WTC11 (cell line): Measurements from ENCODE around the gene SKOR2. TPM values are rescaled to one million over a fixed set of nuclear protein-coding genes. Genes with fewer than 3 reads are reported as not detected.

Experiments used
- ATAC-seq: fragments of 200-7000 bp; cut with Tn5 transposase; 2 replicates; pipeline ENCODE4 v1.10.0; 2021; ENCODE audit warnings: mild to moderate bottlenecking, moderate library complexity
- CTCF ChIA-PET: fragments of 300-600 bp; sonication (Branson Sonifier 250); formaldehyde crosslinking; loops from one replicate; lab custom pipeline; 2021; ENCODE audit warnings: antibody characterized with exemption; lab: Charles Lee
- POLR2A ChIA-PET: fragments of 350-600 bp; sonication (Branson Sonifier 250); formaldehyde crosslinking; loops from one replicate; lab custom pipeline; 2021; ENCODE audit warnings: antibody characterized with exemption; lab: Charles Lee
- DNase-seq: peaks from one replicate; pipeline ENCODE4 v3.0.0; 2021; ENCODE audit warnings: low spot score
- H3K27ac Mint-ChIP-seq: 2 replicates; pipeline ENCODE4 v1.8.0; 2021; ENCODE audit warnings: mixed read lengths
- H3K27me3 Mint-ChIP-seq: 2 replicates; pipeline ENCODE4 v1.8.0; 2021; ENCODE audit warnings: low read depth, mild to moderate bottlenecking, moderate library complexity, mixed read lengths
- H3K36me3 Mint-ChIP-seq: 2 replicates; pipeline ENCODE4 v1.8.0; 2021; ENCODE audit warnings: mixed read lengths
- H3K4me1 Mint-ChIP-seq: 2 replicates; pipeline ENCODE4 v1.8.0; 2022; ENCODE audit warnings: mixed read lengths
- H3K4me3 Mint-ChIP-seq: 2 replicates; pipeline ENCODE4 v1.8.0; 2021; ENCODE audit warnings: mild to moderate bottlenecking, moderate library complexity, mixed read lengths
- H3K9me3 Mint-ChIP-seq: 2 replicates; pipeline ENCODE4 v1.8.0; 2021; ENCODE audit warnings: mixed read lengths
- CREM ChIP-seq: sonication (generic); formaldehyde crosslinking; IDR thresholded peaks from 2 replicates; pipeline ENCODE4 v1.8.1; 2022; ENCODE audit warnings: mild to moderate bottlenecking, missing genetic modification reagents, moderate library complexity
- E2F4 ChIP-seq: sonication (generic); formaldehyde crosslinking; IDR thresholded peaks from 2 replicates; pipeline ENCODE4 v1.8.1; 2022; ENCODE audit warnings: low read depth, mild to moderate bottlenecking, moderate library complexity, missing genetic modification reagents, borderline replicate concordance
- FOXK1 ChIP-seq: sonication (generic); formaldehyde crosslinking; IDR thresholded peaks from 2 replicates; pipeline ENCODE4 v1.8.0; 2022; ENCODE audit warnings: mild to moderate bottlenecking, moderate library complexity, missing genetic modification reagents
- GABPB1 ChIP-seq: sonication (generic); formaldehyde crosslinking; IDR thresholded peaks from 2 replicates; pipeline ENCODE4 v1.8.1; 2023; ENCODE audit warnings: mild to moderate bottlenecking, missing genetic modification reagents
- HMGA2 ChIP-seq: fragments of 250-450 bp; sonication (Bioruptor Pico); IDR thresholded peaks from 2 replicates; pipeline ENCODE4 v1.4.0; 2021; ENCODE audit warnings: mild to moderate bottlenecking, moderate library complexity
- HMGXB4 ChIP-seq: sonication (generic); formaldehyde crosslinking; IDR thresholded peaks from 2 replicates; pipeline ENCODE4 v1.8.1; 2023; ENCODE audit warnings: mild to moderate bottlenecking, moderate library complexity, missing genetic modification reagents
- JAZF1 ChIP-seq: fragments of 250-450 bp; sonication (Bioruptor Pico); IDR thresholded peaks from 2 replicates; pipeline ENCODE4 v1.9.0; 2021; ENCODE audit warnings: moderate library complexity, mild to moderate bottlenecking, inconsistent platforms
- MXD4 ChIP-seq: fragments of 250-450 bp; sonication (Bioruptor Pico); IDR thresholded peaks from 2 replicates; pipeline ENCODE4 v1.8.0; 2021; ENCODE audit warnings: mild to moderate bottlenecking, moderate library complexity, borderline replicate concordance
- NFYB ChIP-seq: sonication (generic); formaldehyde crosslinking; conservative IDR thresholded peaks from 2 replicates; pipeline ENCODE4 v1.8.0; 2022; ENCODE audit warnings: low read depth, missing genetic modification reagents
- PREB ChIP-seq: sonication (generic); formaldehyde crosslinking; IDR thresholded peaks from 2 replicates; pipeline ENCODE4 v1.8.1; 2022; ENCODE audit warnings: mild to moderate bottlenecking, missing genetic modification reagents, moderate library complexity, borderline replicate concordance
- RELA ChIP-seq: sonication (generic); formaldehyde crosslinking; IDR thresholded peaks from 2 replicates; pipeline ENCODE4 v1.8.1; 2022; ENCODE audit warnings: missing genetic modification reagents, mild to moderate bottlenecking, borderline replicate concordance
- ZNF263 ChIP-seq: sonication (generic); formaldehyde crosslinking; IDR thresholded peaks from 2 replicates; pipeline ENCODE4 v1.8.1; 2022; ENCODE audit warnings: low read depth, mild to moderate bottlenecking, moderate library complexity, missing genetic modification reagents
- ZNF416 ChIP-seq: fragments of 250-450 bp; sonication (Bioruptor Pico); IDR thresholded peaks from 2 replicates; pipeline ENCODE4 v1.9.0; 2021; ENCODE audit warnings: mild to moderate bottlenecking, inconsistent platforms
- ZNF425 ChIP-seq: fragments of 250-450 bp; sonication (Bioruptor Pico); conservative IDR thresholded peaks from 2 replicates; pipeline ENCODE4 v1.9.0; 2021; ENCODE audit warnings: mild to moderate bottlenecking
- total RNA-seq: library from RNA; stranded (reverse); gene quantifications from 3 replicates; pipeline ENCODE4 v1.2.3, GENCODE V29; 2021
- TF ChIP-seq, protein P1 (sequence below): sonication (generic); formaldehyde crosslinking; IDR thresholded peaks from 2 replicates; pipeline ENCODE4 v1.8.0; 2023; ENCODE audit warnings: missing genetic modification reagents
- TF ChIP-seq, protein P2 (sequence below): sonication (generic); formaldehyde crosslinking; conservative IDR thresholded peaks from 2 replicates; pipeline ENCODE4 v1.8.1; 2023; ENCODE audit warnings: mild to moderate bottlenecking, low read depth, missing genetic modification reagents, moderate library complexity
- TF ChIP-seq, protein P3 (sequence below): fragments of 250-450 bp; sonication (Bioruptor Pico); IDR thresholded peaks from 2 replicates; pipeline ENCODE4 v1.9.0; 2021; ENCODE audit warnings: moderate library complexity, mild to moderate bottlenecking, inconsistent platforms, borderline replicate concordance

The SKOR2 gene
- total RNA-seq, 1 experiment from 2014 or later = 1.3 TPM

GRCh38 chr18:47285456-47285855, 34.0 kb upstream of the SKOR2 start:
- TF ChIP-seq PREB (no peak), CREM (CRISPR knock-in tag) (no peak), FOXK1 (no peak), ZNF416 (CRISPR knock-in tag) (no peak), HMGXB4 (no peak), JAZF1 (no peak), NFYB (CRISPR knock-in tag) (no peak), GABPB1 (CRISPR knock-in tag) (no peak), ZNF425 (CRISPR knock-in tag) (no peak), HMGA2 (no peak), RELA (no peak), MXD4 (CRISPR knock-in tag) (no peak), E2F4 (CRISPR knock-in tag) (no peak), ZNF263 (no peak)
- TF ChIP-seq, protein P1, sequence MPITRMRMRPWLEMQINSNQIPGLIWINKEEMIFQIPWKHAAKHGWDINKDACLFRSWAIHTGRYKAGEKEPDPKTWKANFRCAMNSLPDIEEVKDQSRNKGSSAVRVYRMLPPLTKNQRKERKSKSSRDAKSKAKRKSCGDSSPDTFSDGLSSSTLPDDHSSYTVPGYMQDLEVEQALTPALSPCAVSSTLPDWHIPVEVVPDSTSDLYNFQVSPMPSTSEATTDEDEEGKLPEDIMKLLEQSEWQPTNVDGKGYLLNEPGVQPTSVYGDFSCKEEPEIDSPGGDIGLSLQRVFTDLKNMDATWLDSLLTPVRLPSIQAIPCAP (CRISPR knock-in tag) = no peak
- TF ChIP-seq, protein P2, sequence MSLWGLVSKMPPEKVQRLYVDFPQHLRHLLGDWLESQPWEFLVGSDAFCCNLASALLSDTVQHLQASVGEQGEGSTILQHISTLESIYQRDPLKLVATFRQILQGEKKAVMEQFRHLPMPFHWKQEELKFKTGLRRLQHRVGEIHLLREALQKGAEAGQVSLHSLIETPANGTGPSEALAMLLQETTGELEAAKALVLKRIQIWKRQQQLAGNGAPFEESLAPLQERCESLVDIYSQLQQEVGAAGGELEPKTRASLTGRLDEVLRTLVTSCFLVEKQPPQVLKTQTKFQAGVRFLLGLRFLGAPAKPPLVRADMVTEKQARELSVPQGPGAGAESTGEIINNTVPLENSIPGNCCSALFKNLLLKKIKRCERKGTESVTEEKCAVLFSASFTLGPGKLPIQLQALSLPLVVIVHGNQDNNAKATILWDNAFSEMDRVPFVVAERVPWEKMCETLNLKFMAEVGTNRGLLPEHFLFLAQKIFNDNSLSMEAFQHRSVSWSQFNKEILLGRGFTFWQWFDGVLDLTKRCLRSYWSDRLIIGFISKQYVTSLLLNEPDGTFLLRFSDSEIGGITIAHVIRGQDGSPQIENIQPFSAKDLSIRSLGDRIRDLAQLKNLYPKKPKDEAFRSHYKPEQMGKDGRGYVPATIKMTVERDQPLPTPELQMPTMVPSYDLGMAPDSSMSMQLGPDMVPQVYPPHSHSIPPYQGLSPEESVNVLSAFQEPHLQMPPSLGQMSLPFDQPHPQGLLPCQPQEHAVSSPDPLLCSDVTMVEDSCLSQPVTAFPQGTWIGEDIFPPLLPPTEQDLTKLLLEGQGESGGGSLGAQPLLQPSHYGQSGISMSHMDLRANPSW (CRISPR knock-in tag) = no peak
- TF ChIP-seq, protein P3, sequence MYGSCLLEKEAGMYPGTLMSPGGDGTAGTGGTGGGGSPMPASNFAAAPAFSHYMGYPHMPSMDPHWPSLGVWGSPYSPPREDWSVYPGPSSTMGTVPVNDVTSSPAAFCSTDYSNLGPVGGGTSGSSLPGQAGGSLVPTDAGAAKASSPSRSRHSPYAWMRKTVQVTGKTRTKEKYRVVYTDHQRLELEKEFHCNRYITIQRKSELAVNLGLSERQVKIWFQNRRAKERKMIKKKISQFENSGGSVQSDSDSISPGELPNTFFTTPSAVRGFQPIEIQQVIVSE (CRISPR knock-in tag) = no peak
- peaks cover 8% of the 10 kb centered on the region; the same call in 1 of the 2 replicates for H3K4me1 Mint-ChIP-seq
- no peak overlapping the region for H3K4me3 Mint-ChIP-seq
- POLR2A ChIA-PET = no interaction called here
- H3K9me3 Mint-ChIP-seq = no peaks in the 10 kb centered on the region
- H3K36me3 Mint-ChIP-seq = no peaks in the 10 kb centered on the region
- no peak for ATAC-seq
- DNase-seq = no peak
- H3K27me3 Mint-ChIP-seq = peaks cover 4% of the 10 kb centered on the region; the same call in 1 of the 2 replicates
- CTCF ChIA-PET = interaction anchor here (0.8 to 0.9 kb wide), 2 partner anchors 70 to 81 kb away, joined by 3 to 5 read pairs; no protein-coding TSS in a partner anchor
- H3K27ac Mint-ChIP-seq = no peak overlapping the region
